Measurements from ENCODE around the gene PKD1.
"Not testable (repeated sequence)": the region's sequence is repeated elsewhere in the genome, so short reads cannot be mapped to it uniquely, and the experiment has no call there.

Gene PKD1

GRCh38 chr16:2149630-2150417 is 14.1 kb upstream of the PKD1 start:
- DNase-seq, result no peak

GRCh38 chr16:2148714-2149629 is 13.3 kb upstream of the PKD1 start:
- no peak for DNase-seq

- DNase-seq, result peak; percentile 94
Measured at GRCh38 chr16:2147981-2148671, 12.4 kb upstream of the PKD1 start, which contains the start of gene RAB26. Gene RAB26 (plus strand): TSS chr16:2148625. CDS start chr16:2148784, 159 bp downstream.

GRCh38 chr16:2147378-2147777 is 11.7 kb upstream of the PKD1 start:
- DNase-seq, result no peak

- DNase-seq, result no peak
Measured at GRCh38 chr16:2145843-2146242, 10.1 kb upstream of the PKD1 start.

GRCh38 chr16:2143878-2144485 is 8.3 kb upstream of the PKD1 start:
- no peak for DNase-seq

- no peak for DNase-seq
Measured at GRCh38 chr16:2142942-2143877, 7.5 kb upstream of the PKD1 start.

- not testable (repeated sequence) for DNase-seq
Measured at GRCh38 chr16:2135071-2135470, 627 bp downstream of the PKD1 start.

- DNase-seq, result not testable (repeated sequence)
Measured at GRCh38 chr16:2133797-2134196, 1.9 kb downstream of the PKD1 start.

GRCh38 chr16:2129890-2130447 is 5.7 kb downstream of the PKD1 start:
- not testable (repeated sequence) for DNase-seq

GRCh38 chr16:2129251-2129650 is 6.4 kb downstream of the PKD1 start:
- DNase-seq, result not testable (repeated sequence)

- DNase-seq, result not testable (repeated sequence)
Measured at GRCh38 chr16:2127630-2128280, 7.9 kb downstream of the PKD1 start.

- not testable (repeated sequence) for DNase-seq
Measured at GRCh38 chr16:2126928-2127556, 8.7 kb downstream of the PKD1 start.

- DNase-seq, result not testable (repeated sequence)
Measured at GRCh38 chr16:2126161-2126743, 9.4 kb downstream of the PKD1 start.

GRCh38 chr16:2125609-2126008 is 10.1 kb downstream of the PKD1 start:
- not testable (repeated sequence) for DNase-seq

- DNase-seq, result not testable (repeated sequence)
Measured at GRCh38 chr16:2124694-2125444, 10.8 kb downstream of the PKD1 start.

GRCh38 chr16:2124377-2124693 is 11.4 kb downstream of the PKD1 start:
- not testable (repeated sequence) for DNase-seq

GRCh38 chr16:2123706-2124376 is 11.9 kb downstream of the PKD1 start:
- not testable (repeated sequence) for DNase-seq
